22Rv1 (cell line): Measurements from ENCODE around the gene FBXO2.

Experiments used
- H3K27ac ChIP-seq: fragments of 450-650 bp; 2 replicates; pipeline ENCODE4 v1.5.1; 2017
- ZFX ChIP-seq: fragments of 450-650 bp; IDR thresholded peaks from 2 replicates; pipeline ENCODE4 v1.6.1; 2017; ENCODE audit warnings: antibody characterized with exemption, borderline replicate concordance
- TF ChIP-seq, protein P1 (sequence below): fragments of 450-650 bp; IDR thresholded peaks from 2 replicates; pipeline ENCODE4 v1.5.1; 2017; ENCODE audit warnings: mild to moderate bottlenecking

Gene FBXO2

DNA sequence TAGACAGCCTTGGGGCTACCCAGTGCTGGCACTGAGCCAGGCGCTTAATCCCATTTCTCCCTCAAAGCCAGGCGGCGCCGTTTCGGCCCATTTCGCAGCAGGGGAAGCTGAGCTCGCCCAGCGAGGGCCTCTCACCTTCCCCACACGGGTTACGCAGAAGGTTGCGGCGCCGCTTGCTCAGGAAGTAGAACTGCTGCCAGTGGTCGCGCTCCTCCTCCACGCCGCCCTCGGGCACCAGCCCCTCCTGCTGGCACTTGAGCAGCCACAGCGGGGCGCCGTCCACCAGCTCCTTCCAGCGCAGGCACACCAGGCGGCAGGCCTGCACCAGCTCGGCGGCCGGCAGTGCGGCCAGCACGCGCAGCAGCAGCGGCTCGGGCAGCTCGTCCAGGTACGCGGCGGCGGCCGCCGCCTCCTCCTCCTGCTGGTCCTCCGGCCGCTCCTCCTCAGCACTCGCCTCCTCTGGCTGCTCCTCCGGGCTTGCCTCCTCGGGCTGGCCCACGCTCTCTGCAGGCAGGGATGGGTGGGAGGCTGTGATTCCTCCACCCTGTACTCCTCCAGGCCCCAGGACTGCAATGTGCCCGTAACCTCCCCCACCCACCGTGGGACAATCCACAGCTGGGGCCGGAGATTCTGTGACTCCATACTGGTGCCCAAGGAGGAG, 3.8 kb downstream of the FBXO2 start:
- TF ChIP-seq, protein P1, sequence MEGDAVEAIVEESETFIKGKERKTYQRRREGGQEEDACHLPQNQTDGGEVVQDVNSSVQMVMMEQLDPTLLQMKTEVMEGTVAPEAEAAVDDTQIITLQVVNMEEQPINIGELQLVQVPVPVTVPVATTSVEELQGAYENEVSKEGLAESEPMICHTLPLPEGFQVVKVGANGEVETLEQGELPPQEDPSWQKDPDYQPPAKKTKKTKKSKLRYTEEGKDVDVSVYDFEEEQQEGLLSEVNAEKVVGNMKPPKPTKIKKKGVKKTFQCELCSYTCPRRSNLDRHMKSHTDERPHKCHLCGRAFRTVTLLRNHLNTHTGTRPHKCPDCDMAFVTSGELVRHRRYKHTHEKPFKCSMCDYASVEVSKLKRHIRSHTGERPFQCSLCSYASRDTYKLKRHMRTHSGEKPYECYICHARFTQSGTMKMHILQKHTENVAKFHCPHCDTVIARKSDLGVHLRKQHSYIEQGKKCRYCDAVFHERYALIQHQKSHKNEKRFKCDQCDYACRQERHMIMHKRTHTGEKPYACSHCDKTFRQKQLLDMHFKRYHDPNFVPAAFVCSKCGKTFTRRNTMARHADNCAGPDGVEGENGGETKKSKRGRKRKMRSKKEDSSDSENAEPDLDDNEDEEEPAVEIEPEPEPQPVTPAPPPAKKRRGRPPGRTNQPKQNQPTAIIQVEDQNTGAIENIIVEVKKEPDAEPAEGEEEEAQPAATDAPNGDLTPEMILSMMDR: peak; percentile 92
- TF ChIP-seq ZFX: no peak
- peak overlapping the region; percentile 26; the same call in 1 of the 2 replicates for H3K27ac ChIP-seq

DNA sequence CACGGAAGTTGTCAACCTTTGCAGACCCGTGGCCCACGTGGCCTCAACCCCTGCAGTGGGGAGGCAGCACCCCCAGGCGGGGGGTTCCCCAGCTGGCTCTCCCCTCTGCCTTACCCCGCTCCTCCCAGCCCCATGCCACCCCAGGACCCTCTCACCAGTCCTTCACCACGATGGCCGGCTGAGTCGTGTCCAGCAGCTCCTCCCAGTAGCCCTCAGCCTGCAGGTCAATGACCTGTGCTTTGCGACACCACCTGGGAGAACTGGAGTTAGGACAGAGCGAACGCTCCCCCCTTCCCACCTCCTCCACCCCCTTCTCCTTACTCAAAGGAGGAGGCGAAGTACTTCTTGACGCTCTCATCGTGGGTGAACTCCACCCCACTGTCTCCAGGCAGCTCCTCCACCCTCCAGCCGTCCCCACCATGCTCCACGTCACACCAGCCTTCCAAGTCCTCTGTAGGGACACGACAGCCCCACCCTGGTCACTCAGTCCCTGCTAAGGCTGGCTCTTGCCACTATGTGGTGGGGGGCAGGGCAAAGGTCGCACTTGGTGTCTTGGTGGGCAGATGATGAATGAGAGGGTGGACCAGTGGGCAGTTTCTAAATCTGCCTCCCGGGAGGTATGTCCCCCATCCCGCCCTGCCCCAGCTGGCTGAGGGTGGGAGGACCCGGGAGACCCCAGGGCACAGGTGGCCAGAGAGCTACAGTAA, 4.5 kb downstream of the FBXO2 start:
- TF ChIP-seq, protein P1: no peak
- no peak for TF ChIP-seq ZFX
- H3K27ac ChIP-seq: peak overlapping the region; percentile 26; the same call in 1 of the 2 replicates

- no peak overlapping the region for H3K27ac ChIP-seq
- TF ChIP-seq, protein P1: no peak
- TF ChIP-seq ZFX: no peak
Measured at GRCh38 chr1:11649237-11649623, 5.0 kb downstream of the FBXO2 start.

DNA sequence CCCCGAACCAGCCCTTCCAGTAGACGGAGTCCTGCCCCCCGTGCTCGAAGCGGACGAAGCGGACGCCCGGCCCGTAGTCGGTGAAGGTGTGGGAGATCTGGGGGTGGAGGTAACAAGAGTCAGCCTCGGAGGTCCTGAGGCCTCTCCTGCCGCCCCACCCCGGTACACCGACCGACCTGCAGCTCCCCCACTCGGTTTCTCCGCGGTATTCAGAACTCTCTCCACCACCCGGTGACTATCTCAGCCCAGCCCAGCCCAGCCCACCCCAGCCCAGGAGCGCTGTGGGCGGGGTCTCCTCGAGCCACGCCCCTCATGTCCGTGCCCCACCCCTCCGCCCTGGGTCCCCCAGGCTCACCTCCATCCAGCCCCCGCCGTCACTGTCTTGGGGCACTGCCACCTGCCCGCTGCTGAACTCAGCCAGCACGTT, 5.5 kb downstream of the FBXO2 start:
- H3K27ac ChIP-seq: no peak overlapping the region
- TF ChIP-seq ZFX: no peak
- TF ChIP-seq, protein P1: peak; percentile 19

DNA sequence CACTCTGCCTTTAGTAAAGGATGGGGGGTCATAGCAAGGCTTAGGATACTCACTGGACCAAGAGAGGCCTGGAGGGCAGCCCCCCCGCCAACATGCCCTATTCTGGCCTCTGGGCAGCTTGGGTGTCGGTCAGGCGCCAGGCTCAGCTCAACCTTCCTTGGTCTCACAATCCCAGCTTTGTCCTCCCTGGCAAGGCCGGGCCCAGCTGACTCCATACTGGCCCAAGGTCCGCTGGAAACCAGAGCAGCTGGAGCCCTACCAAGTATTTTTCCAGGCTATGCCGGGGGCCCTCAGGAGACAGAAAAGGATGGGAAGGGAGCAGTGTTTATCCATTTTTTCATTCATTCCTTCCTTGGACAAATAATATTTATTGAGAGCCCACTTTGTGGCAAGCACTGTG, 6.2 kb downstream of the FBXO2 start:
- TF ChIP-seq, protein P1: no peak
- no peak for TF ChIP-seq ZFX
- no peak overlapping the region for H3K27ac ChIP-seq

DNA sequence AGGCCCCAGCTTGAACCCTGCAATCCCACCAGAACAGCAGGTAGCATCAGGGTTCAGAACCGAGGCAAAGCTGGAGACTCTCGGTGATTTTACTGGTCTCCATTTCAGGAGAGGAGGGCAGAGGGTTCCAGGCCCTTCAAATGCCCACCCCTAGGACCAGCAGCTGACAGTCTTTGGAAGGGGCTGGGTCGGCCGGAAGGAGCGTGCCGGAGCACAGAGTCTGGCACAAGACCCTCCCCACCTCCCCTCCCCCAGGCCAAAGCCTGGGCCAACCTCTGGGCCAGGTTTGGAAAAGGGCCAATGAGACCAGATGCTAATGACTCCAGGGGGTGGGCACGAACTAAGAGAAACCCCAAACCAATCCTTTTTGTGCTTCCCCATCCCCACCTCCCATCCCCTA, 6.9 kb downstream of the FBXO2 start:
- H3K27ac ChIP-seq: no peak overlapping the region
- no peak for TF ChIP-seq ZFX
- TF ChIP-seq, protein P1: no peak

GRCh38 chr1:11646317-11646716, 7.9 kb downstream of the FBXO2 start:
- no peak for TF ChIP-seq ZFX
- TF ChIP-seq, protein P1: no peak

More at GRCh38 chr1:11646317-11646716, 7.9 kb downstream of the FBXO2 start:
- H3K27ac ChIP-seq: no peak overlapping the region
